GM04504 (cell line): ENCODE results near the gene MAP3K1.
A peak's percentile ranks its signal among the peaks of the same experiment; 100 is the strongest.
"Not testable (repeated sequence)": the region's sequence is repeated elsewhere in the genome, so short reads cannot be mapped to it uniquely, and the experiment has no call there.

Source experiments
- DNase-seq: peaks from one replicate; pipeline ENCODE4 v3.0.0-alpha.2; 2012; ENCODE audit warnings: low read depth

Gene MAP3K1

DNA sequence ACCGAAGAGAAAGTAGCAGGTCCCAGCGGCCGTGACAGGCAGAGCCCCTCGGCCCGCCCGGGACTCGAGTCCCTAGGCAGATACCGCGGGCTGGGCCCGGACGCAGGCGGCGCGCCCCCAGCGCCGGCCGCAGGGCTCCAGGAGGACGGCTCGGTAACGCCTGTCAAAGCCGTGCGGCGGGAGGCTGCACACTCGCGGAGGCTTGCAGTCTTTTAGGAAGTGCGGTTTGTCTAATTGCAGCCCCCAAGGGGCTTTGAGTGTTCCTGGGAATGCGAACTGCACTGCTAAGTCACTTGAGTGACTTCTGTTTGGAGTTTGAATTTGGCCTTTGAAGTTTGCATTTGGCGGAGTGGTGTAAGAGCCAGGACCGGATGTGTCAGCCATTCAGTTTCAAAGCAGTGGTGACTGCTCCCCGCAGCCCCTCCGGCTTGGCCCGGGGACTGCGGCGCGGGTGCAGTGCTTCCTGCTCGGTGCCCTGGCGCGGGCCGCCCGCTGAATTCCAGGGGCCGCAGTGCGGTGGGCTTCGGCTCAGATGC, 1.3 kb downstream of the MAP3K1 start:
- no peak for DNase-seq

DNA sequence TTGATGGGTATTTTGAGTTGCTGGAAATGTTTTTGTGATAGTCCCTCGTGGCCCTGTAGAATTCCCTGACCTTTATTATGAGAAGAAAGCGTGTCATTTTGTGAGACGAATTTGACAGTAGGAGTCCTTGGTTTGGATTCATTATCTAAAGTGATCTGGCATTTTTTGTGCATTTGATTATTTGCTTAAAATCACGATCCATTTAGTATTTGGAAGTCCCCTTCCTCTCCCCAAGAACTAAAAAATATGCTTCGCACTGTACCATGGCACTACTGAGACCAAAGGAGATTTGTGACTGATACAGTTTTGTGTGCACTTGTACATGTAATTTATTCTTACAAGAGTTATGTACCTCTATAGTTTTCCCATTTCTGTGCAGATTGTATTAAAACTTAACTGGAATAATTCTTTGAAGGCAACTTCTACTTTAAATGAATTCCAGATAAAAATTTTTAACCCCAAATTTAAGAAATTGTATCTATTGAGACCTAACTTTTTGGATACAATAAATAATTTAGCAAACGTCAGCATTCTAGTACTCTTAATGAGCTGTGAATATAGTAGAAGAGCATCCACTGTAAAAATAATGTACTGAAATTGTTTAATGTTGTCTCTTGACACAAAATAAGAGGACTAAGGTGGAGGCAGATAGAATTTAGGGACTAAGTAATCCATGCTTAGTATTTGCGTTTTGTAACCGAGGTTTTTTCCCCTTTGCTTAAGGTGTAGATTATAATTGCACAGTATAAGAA, 2.1 kb downstream of the MAP3K1 start:
- no peak for DNase-seq

GRCh38 chr5:56818450-56819037, 3.2 kb downstream of the MAP3K1 start:
- DNase-seq, result no peak

DNA sequence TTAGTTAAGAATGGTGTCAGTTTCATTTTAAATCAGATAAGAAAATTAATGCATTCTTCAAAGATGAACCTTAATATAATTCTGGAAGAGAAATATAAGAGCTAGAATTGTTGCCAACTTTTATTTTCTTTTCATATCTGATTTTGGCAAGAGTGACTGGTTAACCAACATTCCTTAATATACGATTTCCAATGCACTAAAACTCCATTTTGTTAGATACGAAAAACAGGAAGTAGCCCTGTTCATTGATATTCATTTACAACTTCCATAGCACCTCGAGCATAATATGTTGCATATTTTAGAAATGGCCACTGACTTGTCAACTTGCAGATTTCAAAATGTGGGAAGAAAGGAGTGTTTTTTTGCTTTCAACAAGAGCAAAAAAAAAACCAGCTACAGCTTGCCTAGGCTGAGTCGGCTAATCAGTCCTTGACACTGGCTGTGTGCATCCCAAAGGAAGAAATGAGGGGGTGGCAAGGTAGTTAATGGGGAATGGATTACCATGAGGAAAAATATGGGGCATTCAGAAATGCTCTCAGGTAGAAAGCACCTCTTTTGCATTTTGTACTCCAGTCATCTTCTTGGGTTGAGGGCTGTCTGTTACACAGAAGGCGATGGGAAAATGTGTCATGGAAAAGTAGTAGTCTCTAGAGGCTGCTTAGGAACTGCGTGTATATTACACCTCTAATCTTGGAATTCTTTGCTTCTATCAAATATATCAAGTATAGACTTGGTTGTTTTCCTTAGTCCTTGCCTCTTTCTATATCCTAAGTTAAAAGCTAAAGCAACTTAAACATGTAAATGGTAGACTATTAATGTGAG, 3.9 kb downstream of the MAP3K1 start:
- no peak for DNase-seq

DNA sequence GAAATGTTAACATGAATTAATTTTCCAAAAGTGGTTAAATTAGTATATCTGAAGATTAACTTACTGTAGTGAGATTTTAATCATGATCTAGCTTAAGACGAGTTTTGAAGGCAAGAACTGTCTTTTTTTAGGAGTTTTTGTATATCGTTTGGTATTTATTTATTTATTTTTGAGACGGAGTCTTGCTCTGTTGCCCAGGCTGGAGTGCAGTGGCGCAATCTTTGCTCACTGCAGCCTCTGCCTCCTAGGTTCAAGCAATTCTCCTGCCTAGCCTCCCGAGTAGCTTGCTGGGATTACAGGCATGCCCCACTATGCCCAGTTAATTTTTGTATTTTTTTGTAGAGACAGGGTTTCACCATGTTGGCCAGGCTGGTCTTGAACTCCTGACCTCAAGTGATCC, 6.5 kb downstream of the MAP3K1 start:
- not testable (repeated sequence) for DNase-seq

- no peak for DNase-seq
These were observed 7.6 kb downstream of the MAP3K1 start for GRCh38 chr5:56822981-56823380.

DNA sequence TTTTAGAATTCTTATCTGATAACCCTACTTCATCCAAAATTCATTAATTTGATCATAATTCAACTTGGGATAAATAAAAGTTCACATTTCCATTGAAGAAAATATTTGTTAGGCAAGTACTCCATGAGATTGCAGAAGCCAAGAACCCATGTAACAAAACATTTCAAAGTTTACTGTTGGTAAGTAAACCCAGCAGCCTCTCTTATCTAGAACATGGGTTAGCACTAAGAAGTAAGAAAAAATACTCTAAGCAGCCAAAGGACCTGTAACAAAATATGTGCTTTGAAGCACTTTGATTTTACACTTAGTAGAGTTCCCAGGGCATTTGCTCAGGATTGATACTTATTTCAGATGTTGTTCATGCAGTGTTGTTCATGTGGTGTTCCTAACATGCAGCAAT, 8.7 kb downstream of the MAP3K1 start:
- DNase-seq, result no peak

DNA sequence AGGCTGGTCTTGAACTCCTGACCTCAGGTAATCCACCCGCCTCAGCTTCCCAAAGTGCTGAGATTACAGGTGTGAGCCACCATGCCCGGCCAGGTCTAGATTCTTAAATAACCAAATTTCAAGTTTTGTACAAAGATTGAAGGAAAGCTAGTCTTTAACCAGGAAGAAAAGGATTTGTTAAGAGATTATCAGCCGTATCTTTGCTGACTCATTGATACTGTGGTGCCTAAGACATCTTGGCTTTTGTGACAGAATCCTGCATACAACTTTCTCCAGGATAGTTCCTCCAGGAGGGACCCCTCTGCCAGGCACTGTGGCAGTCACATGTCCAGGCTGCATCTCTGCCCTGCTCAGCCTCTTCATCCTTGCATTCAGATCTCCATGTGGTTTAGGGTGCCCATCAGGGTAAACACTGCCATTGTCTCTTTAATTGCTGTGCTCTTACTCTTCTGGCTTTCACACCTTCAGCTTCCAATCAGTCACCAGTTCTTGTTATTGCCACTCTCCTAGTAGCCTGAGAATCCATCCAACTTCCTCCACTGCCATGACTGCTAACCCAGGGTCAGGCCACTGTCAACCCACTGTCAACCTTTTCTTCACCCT, 10.0 kb downstream of the MAP3K1 start:
- no peak for DNase-seq

DNA sequence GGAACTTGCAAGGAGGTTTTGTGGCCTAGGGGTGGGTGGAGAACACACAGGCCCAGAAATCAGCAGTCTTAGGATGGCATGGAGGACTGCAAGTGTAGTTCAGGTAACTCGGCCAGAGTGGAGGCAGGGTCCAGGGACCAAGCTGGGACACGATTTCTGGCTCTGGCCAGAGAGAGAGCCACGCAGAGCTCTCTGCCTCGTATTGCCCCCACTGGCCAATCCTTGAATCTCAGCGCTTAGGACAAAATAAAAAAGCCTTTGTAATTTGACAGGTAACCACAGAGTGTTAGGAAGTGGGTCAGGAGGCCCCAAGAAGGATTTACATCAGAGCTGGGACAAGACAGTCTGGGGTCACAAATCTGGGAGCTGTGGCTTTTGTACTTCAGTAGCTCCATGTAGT, 11.7 kb downstream of the MAP3K1 start:
- no peak for DNase-seq

DNA sequence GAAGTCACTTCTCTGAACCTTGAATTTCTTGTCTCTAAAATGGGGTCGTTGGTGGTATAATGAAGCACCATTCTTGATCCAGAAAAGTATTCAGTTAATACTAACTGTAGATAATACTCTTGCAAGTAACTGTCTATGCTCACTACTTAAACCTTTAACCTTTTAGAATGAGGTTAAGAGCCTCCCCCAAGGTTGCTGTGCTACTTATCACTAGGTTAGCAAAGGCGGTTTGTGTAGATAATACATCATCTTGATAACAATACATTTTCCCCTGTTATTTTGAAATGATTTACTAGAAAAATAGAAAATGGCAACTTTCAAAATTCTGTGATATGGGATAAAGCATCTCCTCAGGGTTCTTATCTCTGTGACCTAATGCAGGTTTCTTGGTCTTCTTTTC, 12.6 kb downstream of the MAP3K1 start:
- DNase-seq, result no peak

DNA sequence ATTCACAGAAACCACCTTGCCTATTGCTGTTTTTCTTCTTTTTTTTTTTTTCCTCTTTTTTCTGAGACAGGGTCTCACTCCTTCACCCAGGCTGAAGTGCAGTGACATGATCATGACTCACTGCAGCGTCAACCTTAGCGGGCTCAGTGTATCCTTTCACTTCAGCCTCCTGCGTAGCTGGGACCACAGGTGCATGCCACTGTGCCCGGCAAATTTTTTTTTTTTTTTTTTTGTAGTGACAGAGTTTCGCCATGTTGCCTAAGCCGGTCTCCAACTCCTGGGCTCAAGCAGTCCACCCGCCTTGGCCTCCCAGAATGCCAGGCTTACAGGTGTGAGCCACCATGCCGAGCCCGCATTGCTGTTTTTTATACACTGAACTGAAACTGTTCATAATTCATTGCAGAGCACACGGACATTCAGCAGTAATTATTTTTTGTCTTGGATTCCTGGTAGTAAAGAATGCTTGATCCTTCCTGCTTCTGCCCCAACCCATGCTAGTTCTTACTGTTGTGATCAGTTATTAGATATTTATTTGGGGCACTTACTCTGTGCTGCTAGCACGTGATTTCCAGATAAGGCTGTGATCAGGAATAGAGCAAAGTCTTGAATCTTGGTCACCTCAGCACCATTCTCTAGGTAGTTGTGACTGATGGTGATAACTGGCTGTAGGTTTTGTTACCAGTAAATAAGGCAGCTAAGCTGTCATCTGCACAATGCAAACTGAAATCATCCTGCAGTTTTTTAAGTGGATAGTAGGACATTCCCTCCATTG, 14.0 kb downstream of the MAP3K1 start:
- DNase-seq, result no peak

DNA sequence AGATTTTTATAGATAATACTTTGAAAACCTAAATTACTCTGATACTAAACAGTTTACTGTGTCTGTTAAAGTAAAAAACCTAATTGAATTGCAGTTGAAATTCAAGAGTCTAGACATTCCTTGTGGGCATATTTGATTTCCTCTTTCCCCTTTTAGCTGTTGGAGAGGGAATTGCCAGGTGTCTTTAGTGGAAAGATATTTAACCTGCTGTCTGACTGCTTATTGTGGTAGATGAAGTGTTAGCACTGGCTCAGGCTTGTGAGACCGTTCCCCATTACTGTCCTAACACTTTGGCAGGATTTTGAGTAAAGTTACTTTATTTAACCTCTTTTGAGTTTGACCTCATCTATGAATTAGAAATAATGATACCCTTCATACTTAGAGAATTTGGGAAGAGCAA, 16.4 kb downstream of the MAP3K1 start:
- DNase-seq, result no peak

DNA sequence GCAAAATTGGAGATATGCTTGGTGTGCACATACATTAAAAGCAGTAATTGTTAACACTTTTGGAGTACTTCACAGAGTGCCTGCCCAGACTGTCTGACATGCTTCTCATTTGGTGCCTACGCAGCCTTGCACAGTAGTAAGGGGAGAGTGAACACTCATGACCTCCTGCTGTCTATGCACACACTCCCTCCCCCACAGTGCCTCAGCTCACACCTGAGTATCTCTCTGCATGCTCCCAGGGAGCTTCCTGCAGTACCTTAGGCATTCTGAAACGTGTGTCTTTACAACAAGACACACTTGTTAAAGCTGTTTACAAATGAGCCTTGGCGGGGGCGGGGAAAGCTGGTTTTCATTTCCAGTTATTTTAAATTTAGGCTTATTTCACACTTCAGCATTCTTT, 18.0 kb downstream of the MAP3K1 start:
- DNase-seq, result no peak

GRCh38 chr5:56837381-56837780, 22.0 kb downstream of the MAP3K1 start:
- DNase-seq, result no peak

DNA sequence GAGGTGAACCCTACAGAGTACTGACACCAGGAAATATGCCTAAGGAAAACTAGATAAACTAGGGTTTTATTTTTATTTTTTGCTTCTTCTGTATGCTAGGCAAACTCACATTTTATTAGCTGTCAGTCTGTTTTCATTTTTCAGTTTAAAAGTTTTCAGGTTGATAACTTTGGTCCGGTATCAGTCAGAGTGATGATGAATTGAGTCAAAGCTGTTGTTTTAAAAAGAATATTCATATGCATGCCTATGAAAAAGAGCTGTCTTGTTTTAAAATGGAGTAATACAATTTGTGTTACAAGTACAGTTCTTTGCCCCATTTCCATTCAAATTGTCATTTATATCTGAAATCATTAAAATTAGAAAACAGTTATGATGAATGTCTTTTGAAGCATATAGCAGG, 22.6 kb downstream of the MAP3K1 start:
- no peak for DNase-seq

DNA sequence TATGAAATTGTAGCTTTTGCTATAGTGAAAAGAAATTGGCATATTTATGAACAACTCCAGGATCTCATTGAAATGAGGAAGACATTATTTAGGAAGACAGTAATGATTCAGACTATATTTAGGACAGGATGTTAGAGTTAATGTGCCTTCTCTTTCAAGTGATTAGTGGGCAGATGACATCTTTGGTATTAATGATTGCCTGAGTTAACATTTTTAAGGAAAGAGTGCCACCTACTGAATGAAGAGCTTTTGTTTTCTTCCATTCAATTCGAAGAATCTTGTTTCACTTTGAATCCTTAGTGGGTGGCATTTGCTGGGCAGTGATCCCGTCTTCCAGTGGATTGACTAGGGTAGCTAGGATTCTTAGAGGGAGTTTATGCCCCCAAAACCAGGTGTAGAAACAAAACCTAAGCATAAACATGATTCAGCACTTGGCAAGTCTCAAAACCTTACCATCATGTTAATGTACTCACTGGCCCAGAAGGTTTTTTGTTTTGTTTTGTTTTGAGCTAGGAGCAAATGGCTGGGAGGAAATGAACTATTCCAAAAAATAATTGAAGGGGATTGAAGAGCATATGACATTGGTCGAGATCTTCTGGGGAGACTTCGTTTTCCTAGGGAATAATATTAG, 23.2 kb downstream of the MAP3K1 start:
- peak; percentile 52 for DNase-seq

DNA sequence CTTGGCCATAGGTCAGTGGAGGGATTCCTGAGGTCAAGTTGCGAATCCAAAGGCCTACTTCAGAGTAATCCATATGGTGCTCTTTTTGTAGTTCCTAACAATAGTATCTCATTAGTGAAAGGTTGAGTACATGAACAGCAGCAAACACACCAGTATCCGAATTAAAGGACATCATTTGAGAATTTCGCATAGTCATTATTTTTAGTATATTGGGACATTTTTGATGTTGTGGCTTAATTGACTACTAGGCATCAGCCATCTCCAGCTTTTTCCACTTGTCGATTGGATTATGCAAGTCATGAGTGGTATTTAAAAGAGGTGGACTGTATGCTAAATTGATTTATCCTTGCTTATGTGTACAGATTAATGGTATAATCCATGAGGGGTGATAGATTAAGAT, 23.7 kb downstream of the MAP3K1 start:
- DNase-seq, result no peak

GRCh38 chr5:56840597-56840996, 25.2 kb downstream of the MAP3K1 start:
- no peak for DNase-seq

DNA sequence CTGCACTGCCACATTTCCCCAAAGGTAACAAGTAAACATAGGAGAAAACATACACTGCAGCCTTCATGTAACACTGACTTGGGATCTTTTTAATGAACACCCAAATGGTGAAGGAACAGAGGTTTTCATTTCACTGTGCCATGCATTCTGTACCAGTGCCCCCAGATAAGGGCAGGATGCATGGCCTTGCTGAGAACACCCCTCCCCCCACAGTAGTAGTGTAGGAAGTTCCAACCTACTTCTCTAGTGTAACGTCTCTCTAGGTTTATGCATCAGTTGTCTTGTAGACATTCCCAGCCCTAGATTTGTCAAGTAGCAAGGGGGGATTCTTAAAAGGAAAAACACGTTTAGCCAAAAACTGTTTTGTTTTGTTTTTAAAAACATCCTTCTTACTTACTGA, 29.9 kb downstream of the MAP3K1 start:
- DNase-seq, result no peak

DNA sequence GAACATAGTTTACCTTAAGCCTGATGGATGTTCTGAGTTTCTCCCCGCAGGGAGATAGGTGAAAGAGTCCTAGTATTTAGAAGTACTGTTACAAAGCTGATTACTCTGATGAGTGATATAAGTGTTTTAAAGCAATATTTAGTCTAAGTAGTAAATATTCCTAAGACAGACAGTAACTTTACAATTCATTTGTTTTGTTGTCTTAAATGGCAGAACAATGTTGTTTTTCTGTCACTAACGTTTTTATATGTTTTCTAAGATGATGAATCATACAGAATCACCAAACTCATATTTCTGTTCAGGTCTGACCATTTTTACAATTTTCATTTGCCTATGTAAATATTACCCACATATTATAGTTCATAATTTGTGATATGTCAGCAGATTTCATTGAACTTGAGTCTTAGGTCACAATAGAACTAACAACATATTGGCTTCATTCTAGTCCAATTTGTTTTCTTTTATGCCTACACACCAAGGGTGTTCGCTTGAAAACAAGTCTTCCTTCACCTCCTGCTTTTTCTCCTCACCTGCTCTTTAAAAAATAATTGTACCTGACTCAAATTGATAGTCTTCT, 30.6 kb downstream of the MAP3K1 start:
- no peak for DNase-seq

DNA sequence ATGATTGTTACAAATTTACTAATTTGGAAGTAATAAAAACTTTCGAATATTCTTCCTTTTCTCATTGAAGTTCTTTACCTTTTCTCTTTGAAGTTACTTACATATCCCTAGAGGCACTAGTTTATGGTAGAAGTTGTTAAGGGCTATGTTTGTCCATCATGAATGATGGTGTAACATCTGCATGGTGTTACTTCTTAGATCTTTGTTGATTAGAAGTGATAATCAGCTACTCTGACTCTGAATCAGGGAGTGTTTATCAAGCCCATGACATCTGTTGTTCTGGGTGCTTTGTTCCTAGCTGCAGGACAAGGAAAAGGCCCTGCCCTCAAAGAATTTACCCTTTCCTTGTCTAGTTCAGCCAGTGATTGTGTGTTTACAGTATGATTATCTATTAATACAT, 32.9 kb downstream of the MAP3K1 start:
- DNase-seq, result no peak
